ENCODE data around the gene P2RX7.
A peak's percentile ranks its signal among the peaks of the same experiment; 100 is the strongest.

DNA sequence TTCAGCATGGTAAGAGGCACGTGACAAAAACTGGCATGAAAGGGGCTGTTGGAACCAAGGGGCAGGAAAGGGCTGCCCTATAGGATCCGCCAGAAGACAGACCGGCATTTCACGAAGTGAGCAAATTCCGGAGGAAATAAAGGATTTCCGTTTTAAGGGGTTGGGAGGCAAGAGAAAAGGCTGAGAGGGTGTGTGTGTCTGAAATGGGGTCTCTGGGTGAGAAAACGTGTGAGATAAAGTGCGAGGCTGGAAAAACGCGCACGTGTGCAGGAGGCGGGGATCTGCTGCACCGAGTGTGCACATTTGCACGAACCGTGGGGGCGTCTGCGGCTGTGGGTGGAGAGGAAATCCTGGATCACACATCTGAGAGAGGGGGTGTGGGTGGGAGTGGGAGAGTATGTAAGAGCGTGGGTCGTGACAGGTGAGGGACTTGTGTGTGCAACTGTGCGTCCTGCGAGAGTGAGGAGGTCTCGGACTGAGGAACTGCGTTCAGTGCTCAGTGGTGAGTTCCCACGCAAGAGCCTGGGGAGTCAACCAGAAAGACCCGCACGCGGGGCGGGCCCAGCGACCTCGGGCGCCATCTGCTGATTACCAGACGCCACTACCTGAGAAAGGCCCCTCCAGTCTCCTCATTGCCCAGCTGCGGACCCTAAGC, 37.0 kb upstream of the P2RX7 start:
- TF ChIP-seq, protein P1, sequence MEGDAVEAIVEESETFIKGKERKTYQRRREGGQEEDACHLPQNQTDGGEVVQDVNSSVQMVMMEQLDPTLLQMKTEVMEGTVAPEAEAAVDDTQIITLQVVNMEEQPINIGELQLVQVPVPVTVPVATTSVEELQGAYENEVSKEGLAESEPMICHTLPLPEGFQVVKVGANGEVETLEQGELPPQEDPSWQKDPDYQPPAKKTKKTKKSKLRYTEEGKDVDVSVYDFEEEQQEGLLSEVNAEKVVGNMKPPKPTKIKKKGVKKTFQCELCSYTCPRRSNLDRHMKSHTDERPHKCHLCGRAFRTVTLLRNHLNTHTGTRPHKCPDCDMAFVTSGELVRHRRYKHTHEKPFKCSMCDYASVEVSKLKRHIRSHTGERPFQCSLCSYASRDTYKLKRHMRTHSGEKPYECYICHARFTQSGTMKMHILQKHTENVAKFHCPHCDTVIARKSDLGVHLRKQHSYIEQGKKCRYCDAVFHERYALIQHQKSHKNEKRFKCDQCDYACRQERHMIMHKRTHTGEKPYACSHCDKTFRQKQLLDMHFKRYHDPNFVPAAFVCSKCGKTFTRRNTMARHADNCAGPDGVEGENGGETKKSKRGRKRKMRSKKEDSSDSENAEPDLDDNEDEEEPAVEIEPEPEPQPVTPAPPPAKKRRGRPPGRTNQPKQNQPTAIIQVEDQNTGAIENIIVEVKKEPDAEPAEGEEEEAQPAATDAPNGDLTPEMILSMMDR (IDR thresholded peaks at IDR 0.05; ENCODE audit: insufficient read depth, low read length, poor library complexity, severe bottlenecking) = peak; percentile 58
- TF ChIP-seq EZH2phosphoT487 (conservative IDR thresholded peaks at IDR 0.05; ENCODE audit: low read length) = no peak
